DND-41 (cell line): ENCODE measurements around the gene C1QTNF1.

Source experiments
- ATAC-seq: fragments of 200-7000 bp; cut with Tn5 transposase; 3 replicates; pipeline ENCODE4 v1.9.1; 2021; ENCODE audit warnings: low read depth; ENCODE audit not compliant: insufficient read depth
- DNase-seq: peaks from one replicate; pipeline ENCODE4 v3.0.0-alpha.2; 2020
- H2AFZ ChIP-seq: 2 replicates; pipeline ENCODE4 v1.6.0; 2012; ENCODE audit warnings: low read depth, low read length
- H3K27ac ChIP-seq: 2 replicates; pipeline ENCODE4 v1.5.1; 2012; ENCODE audit warnings: low read length, inconsistent platforms
- H3K27me3 ChIP-seq: fragments of 200-600 bp; sonication (generic); 2 replicates; pipeline ENCODE4 v1.6.0; 2012; ENCODE audit warnings: low read length, mild to moderate bottlenecking, inconsistent platforms; ENCODE audit not compliant: insufficient read depth, poor library complexity
- H3K36me3 ChIP-seq: 2 replicates; pipeline ENCODE4 v1.5.1; 2012; ENCODE audit warnings: low read length, inconsistent platforms; ENCODE audit not compliant: insufficient read depth
- H3K4me1 ChIP-seq: 2 replicates; pipeline ENCODE4 v1.5.1; 2012; ENCODE audit warnings: mild to moderate bottlenecking, low read length; ENCODE audit not compliant: insufficient read depth
- H3K4me2 ChIP-seq: 2 replicates; pipeline ENCODE4 v1.6.0; 2012; ENCODE audit warnings: mild to moderate bottlenecking, moderate library complexity, low read length, inconsistent platforms; ENCODE audit not compliant: insufficient read depth
- H3K4me3 ChIP-seq, 2 experiments: fragments of 200-600 bp in 1 of 2; shearing (Covaris generic) in 1 of 2; 2 replicates each; pipeline ENCODE4 v1.5.1; 2012 to 2016; ENCODE audit warnings: inconsistent platforms in 2 of 2, low read length in 2 of 2, mild to moderate bottlenecking in 2 of 2, low read depth in 1 of 2, moderate library complexity in 1 of 2
- H3K79me2 ChIP-seq: 2 replicates; pipeline ENCODE4 v1.6.0; 2012; ENCODE audit warnings: low read length, inconsistent platforms; ENCODE audit not compliant: insufficient read depth
- H3K9ac ChIP-seq: 2 replicates; pipeline ENCODE4 v1.6.0; 2012; ENCODE audit warnings: low read depth, mild to moderate bottlenecking, inconsistent platforms, low read length, moderate library complexity
- H3K9me3 ChIP-seq: 2 replicates; pipeline ENCODE4 v1.5.1; 2012; ENCODE audit warnings: low read length, moderate library complexity, mild to moderate bottlenecking, inconsistent platforms; ENCODE audit not compliant: insufficient read depth, severe bottlenecking
- H4K20me1 ChIP-seq: 2 replicates; pipeline ENCODE4 v1.6.0; 2012; ENCODE audit warnings: low read length; ENCODE audit not compliant: insufficient read depth
- EZH2 ChIP-seq: IDR thresholded peaks from 3 replicates; pipeline ENCODE4 v1.6.1; 2012; ENCODE audit warnings: borderline replicate concordance, low read depth, mild to moderate bottlenecking, moderate library complexity, low read length, inconsistent platforms; ENCODE audit not compliant: severe bottlenecking
- TF ChIP-seq, protein P1 (sequence below): IDR thresholded peaks from 2 replicates; pipeline ENCODE4 v1.5.1; 2012; ENCODE audit warnings: borderline replicate concordance, low read length, moderate library complexity, mild to moderate bottlenecking; ENCODE audit not compliant: poor library complexity, severe bottlenecking; ENCODE audit errors: extremely low read depth

Gene C1QTNF1

DNA sequence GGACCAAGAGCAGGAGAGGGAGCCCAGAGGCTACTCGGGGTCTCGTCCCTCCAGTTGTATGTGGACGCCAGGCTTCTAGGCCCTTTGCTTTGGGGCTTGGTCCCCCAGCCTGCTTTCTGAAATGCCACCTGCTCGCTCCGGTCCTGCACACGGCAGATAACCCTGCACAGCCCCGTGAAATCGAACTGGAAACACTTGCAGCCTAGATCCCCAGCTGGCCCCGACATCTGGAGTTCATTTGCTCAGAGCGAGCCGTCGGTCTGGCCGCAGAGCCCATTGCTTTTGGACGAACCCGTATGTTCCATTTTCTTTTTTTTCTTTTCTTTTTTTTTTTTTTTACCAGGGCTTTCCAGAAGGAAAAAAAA, 22.9 kb downstream of the C1QTNF1 start:
- Histone ChIP-seq H3K4me2 (no peak overlapping the region), H2AFZ (no peak overlapping the region), H3K9me3 (no peaks in the 10 kb centered on the region), H3K36me3 (no peaks in the 10 kb centered on the region), H3K27ac (no peak overlapping the region), H3K9ac (no peak overlapping the region), H3K79me2 (no peaks in the 10 kb centered on the region), H3K4me1 (no peaks in the 10 kb centered on the region), H3K4me3 (no peak overlapping the region), H4K20me1 (peaks cover 17% of the 10 kb centered on the region), H3K27me3 (no peaks in the 10 kb centered on the region)
- TF ChIP-seq EZH2 = no peak
- TF ChIP-seq, protein P1, sequence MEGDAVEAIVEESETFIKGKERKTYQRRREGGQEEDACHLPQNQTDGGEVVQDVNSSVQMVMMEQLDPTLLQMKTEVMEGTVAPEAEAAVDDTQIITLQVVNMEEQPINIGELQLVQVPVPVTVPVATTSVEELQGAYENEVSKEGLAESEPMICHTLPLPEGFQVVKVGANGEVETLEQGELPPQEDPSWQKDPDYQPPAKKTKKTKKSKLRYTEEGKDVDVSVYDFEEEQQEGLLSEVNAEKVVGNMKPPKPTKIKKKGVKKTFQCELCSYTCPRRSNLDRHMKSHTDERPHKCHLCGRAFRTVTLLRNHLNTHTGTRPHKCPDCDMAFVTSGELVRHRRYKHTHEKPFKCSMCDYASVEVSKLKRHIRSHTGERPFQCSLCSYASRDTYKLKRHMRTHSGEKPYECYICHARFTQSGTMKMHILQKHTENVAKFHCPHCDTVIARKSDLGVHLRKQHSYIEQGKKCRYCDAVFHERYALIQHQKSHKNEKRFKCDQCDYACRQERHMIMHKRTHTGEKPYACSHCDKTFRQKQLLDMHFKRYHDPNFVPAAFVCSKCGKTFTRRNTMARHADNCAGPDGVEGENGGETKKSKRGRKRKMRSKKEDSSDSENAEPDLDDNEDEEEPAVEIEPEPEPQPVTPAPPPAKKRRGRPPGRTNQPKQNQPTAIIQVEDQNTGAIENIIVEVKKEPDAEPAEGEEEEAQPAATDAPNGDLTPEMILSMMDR = no peak
- DNase-seq (no peak), ATAC-seq (no peak)

GRCh38 chr17:79047291-79047920, 23.4 kb downstream of the C1QTNF1 start:
- Histone ChIP-seq H3K4me2 (no peak overlapping the region), H3K9ac (no peak overlapping the region), H4K20me1 (peaks cover 17% of the 10 kb centered on the region), H2AFZ (no peak overlapping the region), H3K9me3 (no peaks in the 10 kb centered on the region), H3K4me1 (no peaks in the 10 kb centered on the region), H3K79me2 (no peaks in the 10 kb centered on the region), H3K4me3 (no peak overlapping the region), H3K27ac (no peak overlapping the region), H3K27me3 (no peaks in the 10 kb centered on the region), H3K36me3 (no peaks in the 10 kb centered on the region)
- TF ChIP-seq EZH2 = no peak
- TF ChIP-seq, protein P1 = no peak
- DNase-seq (no peak), ATAC-seq (no peak)

DNA sequence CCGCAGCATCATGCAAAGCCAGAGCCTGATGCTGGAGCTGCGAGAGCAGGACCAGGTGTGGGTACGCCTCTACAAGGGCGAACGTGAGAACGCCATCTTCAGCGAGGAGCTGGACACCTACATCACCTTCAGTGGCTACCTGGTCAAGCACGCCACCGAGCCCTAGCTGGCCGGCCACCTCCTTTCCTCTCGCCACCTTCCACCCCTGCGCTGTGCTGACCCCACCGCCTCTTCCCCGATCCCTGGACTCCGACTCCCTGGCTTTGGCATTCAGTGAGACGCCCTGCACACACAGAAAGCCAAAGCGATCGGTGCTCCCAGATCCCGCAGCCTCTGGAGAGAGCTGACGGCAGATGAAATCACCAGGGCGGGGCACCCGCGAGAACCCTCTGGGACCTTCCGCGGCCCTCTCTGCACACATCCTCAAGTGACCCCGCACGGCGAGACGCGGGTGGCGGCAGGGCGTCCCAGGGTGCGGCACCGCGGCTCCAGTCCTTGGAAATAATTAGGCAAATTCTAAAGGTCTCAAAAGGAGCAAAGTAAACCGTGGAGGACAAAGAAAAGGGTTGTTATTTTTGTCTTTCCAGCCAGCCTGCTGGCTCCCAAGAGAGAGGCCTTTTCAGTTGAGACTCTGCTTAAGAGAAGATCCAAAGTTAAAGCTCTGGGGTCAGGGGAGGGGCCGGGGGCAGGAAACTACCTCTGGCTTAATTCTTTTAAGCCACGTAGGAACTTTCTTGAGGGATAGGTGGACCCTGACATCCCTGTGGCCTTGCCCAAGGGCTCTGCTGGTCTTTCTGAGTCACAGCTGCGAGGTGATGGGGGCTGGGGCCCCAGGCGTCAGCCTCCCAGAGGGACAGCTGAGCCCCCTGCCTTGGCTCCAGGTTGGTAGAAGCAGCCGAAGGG, 24.2 kb downstream of the C1QTNF1 start:
- DNase-seq (no peak), ATAC-seq (no peak)
- Histone ChIP-seq H3K4me3 (no peak overlapping the region), H3K4me2 (no peak overlapping the region), H2AFZ (no peak overlapping the region), H3K9ac (no peak overlapping the region), H3K27me3 (no peaks in the 10 kb centered on the region), H3K4me1 (no peaks in the 10 kb centered on the region), H4K20me1 (peaks cover 11% of the 10 kb centered on the region), H3K9me3 (no peaks in the 10 kb centered on the region), H3K79me2 (no peaks in the 10 kb centered on the region), H3K36me3 (no peaks in the 10 kb centered on the region), H3K27ac (no peak overlapping the region)
- no peak for TF ChIP-seq EZH2
- TF ChIP-seq, protein P1 = no peak
